NCI-H2227 (cell line): ENCODE results near the gene LAMA2.
A peak's percentile ranks its signal among the peaks of the same experiment; 100 is the strongest.

Experiments used
- DNase-seq: peaks from one replicate; lab custom pipeline; 2025; ENCODE audit not compliant: unreplicated experiment; lab: John Stamatoyannopoulos, UW

Gene LAMA2, protein sequence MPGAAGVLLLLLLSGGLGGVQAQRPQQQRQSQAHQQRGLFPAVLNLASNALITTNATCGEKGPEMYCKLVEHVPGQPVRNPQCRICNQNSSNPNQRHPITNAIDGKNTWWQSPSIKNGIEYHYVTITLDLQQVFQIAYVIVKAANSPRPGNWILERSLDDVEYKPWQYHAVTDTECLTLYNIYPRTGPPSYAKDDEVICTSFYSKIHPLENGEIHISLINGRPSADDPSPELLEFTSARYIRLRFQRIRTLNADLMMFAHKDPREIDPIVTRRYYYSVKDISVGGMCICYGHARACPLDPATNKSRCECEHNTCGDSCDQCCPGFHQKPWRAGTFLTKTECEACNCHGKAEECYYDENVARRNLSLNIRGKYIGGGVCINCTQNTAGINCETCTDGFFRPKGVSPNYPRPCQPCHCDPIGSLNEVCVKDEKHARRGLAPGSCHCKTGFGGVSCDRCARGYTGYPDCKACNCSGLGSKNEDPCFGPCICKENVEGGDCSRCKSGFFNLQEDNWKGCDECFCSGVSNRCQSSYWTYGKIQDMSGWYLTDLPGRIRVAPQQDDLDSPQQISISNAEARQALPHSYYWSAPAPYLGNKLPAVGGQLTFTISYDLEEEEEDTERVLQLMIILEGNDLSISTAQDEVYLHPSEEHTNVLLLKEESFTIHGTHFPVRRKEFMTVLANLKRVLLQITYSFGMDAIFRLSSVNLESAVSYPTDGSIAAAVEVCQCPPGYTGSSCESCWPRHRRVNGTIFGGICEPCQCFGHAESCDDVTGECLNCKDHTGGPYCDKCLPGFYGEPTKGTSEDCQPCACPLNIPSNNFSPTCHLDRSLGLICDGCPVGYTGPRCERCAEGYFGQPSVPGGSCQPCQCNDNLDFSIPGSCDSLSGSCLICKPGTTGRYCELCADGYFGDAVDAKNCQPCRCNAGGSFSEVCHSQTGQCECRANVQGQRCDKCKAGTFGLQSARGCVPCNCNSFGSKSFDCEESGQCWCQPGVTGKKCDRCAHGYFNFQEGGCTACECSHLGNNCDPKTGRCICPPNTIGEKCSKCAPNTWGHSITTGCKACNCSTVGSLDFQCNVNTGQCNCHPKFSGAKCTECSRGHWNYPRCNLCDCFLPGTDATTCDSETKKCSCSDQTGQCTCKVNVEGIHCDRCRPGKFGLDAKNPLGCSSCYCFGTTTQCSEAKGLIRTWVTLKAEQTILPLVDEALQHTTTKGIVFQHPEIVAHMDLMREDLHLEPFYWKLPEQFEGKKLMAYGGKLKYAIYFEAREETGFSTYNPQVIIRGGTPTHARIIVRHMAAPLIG (N-terminal part only)

DNA sequence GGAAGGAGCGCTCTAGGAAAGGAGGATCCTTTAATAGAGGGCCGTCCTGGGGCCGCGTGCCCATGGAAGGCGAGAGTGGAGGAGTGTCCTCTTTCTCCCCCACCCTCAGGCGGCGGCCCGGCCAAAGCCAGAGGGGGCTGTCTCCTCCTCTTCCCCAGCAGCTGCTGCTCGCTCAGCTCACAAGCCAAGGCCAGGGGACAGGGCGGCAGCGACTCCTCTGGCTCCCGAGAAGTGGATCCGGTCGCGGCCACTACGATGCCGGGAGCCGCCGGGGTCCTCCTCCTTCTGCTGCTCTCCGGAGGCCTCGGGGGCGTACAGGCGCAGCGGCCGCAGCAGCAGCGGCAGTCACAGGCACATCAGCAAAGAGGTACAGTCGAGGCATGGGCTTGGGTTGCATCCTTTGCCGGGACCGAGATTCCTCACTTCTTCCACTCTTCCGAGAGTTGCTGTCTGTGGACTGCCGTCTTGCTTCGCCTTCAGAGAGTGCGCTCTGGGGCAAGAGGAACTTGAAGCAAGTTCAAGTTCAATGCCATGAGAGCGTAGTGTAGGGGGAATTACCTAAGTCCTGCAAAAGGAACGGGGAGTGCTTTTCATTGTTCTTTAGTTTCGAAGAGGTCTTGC, at the start of gene LAMA2:
Gene LAMA2 (plus strand): TSS at position 148 of the 621 bp plus-strand sequence. CDS start 108 bp downstream, at position 256.
- peak; percentile 58 for DNase-seq

DNA sequence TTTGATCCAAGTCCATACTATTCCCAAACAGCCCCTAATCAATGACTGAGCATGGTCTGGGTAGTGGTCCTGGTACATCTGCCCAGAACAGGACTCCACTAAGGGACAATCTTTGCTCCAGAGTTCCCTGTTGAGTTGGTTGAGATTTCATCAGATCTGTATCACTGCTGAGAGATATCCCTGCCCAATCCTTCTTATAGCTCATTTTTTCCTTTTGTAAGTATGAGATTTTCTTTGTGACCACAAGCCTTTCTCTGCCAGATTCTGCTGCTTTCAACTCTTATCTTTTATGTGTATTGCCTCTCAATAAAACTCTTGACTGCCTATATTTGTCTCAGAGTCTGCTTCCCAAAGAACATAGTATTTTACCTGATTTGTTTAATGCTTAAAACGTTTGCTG, 46.2 kb upstream of the LAMA2 start:
- DNase-seq: no peak

DNA sequence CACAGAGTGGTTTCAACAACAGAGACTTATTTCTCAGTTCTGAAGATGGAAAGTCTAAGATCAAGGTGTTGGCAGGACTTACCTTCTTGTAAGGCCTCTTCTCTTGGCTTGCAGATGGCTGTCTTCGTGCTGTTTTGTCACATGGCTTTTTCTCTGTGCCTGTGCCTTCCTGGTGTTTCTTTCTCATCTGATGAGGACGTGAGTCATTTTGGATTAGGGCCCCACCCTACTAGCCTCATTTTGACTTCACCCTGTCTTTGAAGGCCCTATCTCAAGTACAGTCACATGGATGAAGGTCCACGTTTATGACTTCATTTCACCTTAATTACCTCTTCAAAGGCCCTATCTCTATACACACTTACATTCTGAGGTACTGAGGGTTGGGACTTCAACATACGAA, 41.4 kb upstream of the LAMA2 start:
- DNase-seq: no peak

DNA sequence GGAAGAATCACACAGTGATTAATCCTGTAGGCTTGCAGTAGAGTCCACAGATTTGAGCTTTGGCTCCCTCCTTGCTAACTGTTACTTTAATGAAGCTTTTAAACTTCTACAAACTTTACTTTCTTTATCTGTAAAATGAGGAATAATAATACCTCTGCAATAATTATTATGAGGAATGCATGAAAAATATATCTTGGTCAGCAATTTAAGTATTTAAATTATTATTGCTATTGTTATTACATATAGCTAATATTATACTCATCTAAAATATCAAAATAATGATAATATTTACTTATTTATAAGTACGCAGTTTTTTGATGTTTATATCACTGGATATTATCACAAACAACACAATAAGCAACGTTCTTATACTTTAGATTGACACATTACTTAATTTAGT, 38.3 kb upstream of the LAMA2 start:
- DNase-seq: no peak

DNA sequence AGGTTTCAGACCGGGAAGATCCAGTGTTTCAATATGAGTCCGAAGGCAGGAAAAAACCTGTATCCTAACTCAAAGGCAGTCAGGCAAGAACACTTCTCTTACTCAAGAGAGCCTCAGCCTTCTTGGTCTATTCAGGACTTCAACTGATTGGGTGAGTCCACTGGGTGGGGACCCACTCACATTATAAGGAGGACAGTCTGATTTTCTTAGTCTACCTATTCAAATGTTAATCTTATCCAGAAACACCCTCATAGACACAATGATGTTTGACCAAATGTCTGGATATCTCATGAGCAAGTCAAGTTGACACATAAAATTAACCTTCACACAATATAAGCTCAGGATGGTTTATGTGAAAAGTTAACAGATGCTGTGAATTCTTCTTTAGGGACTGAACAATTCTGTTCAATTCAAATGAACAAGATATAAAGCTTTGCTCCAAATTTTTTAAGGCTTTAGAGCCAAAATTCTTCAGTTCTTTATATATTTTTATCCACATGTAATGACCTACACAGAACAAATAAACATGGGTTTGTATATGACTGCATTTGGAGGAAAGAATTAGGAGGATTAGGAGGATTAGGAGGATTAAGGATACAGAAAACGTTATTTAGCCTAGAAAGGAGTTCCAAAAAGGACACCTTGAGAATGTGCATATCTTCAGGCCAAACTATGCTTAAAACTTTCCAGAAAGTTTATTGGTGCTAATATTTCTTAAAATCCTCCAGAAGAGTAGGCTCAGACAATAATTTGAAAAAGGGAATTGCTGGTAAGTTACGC, 35.3 kb upstream of the LAMA2 start:
- DNase-seq: no peak

DNA sequence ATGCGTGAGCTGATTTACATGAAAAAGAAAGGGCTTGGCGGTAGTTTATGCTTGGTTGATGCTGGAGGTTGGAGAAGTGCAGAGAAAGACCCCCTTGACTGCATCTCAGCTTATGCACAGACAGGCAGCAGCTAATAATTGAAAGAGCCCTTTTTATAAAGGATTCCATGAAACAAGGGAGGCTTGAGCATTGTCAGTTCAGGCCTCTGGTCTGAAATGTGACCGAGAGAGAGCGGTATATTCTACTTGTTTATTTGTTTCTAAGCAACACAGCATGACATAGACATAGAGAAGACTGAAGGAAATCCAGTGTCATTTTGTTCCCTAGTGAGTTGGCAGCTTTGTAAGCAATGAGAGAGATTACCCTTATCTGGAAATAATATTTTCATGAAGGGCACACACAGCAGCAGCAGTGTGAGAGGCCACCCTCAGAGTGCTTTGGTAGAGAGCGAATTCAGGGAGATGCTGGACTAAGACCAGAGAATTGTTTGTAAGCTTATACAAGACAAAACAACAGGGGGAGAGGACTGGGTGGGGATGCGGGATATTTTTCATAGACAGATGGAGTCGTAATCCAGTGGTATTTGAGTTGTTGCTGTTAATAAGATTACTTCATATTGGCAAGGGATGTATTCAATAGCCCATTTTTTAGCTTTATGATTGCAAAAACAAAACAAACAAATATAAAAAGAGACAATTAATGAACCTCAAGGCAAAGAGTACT, 34.6 kb upstream of the LAMA2 start:
- no peak for DNase-seq

DNA sequence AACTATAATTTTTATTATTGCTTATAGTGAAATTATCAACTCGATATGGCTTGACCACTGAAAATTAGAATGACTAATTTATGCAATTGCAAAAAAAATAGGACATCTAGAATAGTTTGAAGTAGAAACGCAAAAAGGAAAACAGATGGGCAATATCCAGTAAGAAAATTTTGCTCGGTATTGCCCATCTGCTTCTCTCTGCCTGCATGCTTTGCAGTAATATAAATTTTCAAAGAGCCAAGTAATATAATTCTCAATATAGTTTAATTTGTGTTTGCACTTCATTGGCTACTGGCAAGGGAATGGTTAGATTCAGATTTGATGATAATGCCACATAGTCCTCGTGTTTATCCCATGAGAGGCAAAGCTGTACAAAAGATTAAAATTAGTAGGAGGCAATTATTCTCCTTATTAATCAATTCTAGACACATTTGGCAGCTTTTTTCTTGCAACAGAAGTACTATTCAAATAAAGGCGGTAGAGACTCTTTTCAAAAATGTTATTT, 27.3 kb upstream of the LAMA2 start:
- DNase-seq: no peak

DNA sequence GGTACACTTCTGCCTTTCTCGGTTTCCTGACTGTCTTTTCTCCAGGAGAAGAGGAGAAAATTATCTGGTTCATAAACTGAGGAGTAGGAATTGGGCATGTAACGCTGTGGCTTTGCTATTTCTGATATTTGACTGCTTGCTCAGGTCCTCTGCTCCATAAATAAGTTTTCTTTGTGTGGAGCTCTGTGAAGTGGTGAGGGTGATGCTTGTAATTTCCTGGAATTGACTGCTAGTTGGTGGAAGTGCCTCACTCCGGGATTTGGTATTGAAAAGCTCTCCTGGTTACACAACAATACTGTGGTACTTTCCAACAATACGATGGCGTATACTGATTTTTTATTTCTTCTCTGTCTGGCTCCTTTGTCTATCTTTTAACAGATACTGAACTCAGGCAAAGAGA, 25.1 kb upstream of the LAMA2 start:
- DNase-seq: no peak

DNA sequence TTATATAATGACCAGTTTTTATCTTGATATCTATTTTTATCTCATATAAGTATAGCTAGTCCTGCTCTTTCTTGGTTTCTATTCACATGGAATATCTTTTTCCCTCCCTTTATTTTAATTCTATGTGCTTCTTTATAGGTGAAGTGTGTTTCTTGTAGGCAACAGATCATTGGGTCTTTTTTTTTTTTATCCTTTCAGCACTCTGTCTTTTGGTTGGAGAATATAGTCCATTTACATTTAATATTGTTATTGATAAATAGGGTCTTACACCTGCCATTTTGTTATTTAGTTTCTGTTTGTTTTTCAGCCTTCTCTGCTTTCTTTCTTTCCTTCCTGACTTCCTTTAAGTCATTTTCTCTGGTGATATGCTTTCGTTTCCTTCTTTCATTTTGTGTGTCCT, 22.2 kb upstream of the LAMA2 start:
- DNase-seq: no peak

DNA sequence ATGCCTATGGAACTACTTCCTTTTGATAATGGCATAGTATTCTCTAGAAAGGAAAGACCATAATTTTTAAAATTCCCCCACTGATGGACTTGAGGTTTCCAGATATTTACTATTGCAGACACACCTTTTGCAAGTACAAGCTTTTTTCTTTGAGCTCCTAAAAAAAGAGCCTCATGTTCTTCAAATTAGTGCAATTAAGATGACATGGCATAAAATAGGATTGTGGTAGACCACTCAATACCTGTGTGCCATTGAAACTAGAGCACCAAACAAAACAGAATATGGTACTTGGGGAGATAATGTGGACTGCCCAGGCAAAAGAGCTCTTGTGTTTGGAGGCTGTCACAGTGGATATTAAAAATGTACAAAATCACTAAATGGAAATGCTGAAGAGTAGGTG, 19.0 kb upstream of the LAMA2 start:
- no peak for DNase-seq

DNA sequence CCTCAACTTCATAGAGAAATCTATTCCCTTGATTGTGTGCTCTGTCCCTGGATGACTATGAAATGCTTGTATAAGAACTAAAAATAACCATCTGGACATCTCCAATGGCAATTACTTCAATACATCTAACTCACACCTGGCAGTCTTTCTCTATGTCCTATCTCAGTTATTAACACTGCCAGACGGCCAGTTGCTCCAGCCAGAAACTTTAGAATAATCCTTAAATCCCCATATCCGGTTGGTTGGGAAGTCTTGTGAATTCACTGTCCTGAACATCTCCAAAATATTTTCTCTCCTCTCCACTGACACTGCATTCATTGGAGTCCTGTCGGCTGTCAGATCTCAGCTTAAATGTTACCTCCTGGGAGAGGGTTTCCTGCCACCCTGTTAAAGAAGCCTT, 12.2 kb upstream of the LAMA2 start:
- DNase-seq: no peak

DNA sequence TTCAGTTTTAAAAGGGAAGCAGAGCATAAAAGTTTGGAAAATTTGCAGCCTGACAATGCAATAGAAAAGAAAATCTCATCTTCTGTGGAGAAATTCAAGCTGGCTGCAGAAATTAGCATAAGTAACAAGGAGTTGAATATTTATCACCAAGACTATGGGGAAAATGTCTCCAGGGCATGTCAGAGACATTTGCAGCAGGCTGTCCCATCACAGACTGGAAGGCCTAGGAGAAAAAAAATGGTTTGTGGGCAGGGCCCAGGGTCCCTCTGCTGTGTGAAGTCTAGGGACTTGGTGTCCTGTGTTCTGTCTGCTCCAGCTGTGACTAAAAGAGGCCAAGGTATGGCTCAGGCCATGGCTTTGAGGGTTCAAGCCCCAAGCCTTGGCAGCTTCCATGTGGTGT, 8.1 kb upstream of the LAMA2 start:
- no peak for DNase-seq

DNA sequence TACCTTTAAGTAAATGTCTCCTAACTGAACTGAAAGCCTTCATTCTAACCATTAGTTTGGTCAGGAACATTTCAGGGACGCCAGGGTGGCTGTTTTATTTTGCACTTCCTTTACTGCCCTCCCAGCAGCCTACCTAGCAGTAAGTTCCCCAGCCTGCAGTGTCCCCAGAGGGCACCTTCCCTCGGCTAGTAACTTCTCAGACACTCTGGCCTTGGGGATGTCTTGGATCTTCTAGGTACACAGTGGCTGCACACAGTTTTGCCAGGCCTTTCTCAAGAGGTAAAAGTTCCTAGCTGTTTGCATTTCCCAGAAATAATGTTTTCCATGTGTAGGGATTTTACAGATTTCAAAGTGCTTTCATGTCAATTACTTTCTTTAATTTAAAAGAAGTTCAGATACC, 378 bp upstream of the LAMA2 start:
- no peak for DNase-seq

DNA sequence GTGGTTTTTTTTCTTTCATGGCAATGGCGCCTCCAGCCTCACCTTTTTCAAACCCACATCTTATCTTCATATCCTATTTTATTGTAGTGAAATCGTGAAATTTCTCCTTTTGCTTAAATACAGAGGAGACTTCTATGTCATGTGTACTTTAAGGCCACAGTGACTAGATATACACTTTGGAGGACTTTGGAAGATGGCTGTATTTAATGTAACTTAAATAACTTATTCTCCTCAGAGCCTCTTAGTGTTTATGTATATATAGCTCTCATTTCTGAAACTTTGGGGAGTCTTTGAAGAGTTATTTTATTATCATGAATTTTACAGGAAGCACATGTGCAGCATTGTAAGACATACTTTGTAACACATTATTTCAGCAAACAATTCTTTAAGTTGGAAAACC, 968 bp downstream of the LAMA2 start:
- no peak for DNase-seq

DNA sequence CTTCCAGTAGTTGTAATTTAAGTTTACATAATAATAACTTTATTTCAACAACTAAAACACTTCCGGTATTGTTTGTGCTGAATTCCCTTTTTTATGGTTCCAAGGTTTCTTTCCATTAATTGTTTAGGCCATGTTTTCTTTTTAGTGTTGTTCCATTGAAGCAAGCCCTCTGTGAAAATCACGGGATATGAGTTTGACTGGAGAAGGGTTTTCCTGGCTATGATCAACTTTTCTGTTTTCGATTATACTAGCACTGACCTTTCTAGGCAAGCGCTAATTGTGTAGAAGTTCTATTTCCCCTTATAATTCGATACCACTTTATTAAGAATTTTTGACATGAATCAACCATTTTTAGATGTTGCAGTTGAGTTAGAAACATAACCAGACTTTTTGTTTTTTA, 2.4 kb downstream of the LAMA2 start:
- DNase-seq: no peak

DNA sequence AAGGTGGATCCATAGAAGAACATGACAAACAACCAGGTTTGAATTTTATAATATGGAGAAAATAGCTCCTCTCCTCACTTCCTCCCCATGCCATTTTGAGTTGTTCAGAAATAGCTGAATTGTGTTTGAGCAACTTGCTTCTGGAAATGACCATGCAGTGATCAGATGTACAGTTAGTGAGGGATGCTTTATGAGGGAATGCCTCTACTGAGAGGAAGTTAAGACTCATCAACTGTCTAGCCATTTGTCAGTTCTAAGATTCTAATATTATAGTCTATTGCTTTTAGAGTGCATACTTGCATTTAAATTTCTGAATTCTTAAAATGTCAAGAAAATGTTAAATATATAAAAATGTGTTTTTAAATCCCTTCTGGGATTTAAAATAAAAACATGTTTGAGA, 3.8 kb downstream of the LAMA2 start:
- no peak for DNase-seq

DNA sequence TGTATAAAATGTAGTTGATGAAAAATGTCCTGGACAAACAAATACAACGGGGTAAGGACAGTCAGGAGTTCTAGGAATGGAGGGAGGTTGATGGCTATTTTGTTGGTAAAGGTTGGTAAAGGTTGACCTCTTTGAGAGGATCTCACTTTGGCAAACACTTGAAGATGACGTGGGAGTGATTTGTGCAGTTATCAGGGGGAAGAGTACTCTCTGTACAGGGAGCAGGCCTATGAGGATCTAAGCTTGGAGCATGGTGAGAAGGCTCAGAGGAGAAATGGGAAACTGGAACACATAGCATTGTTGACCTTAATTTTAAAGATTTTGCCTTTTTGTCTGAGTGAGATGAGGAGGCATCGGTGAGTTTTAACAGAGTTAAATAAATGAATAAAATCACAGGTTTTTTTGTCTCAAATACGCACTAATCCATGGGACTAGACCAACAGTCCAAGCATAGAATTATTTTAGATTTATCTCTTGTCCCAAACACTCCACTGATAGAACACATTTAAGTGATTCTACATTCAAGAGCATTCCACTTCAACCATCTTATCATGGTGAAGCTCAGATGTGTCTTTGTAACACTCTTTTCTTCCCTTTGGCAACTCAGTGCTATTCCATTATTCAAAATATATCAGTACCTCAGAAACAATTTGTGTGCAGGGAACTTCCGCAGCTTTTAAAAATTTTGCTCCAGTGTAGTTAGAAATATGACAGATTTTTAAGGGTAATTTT, 5.7 kb downstream of the LAMA2 start:
- no peak for DNase-seq

DNA sequence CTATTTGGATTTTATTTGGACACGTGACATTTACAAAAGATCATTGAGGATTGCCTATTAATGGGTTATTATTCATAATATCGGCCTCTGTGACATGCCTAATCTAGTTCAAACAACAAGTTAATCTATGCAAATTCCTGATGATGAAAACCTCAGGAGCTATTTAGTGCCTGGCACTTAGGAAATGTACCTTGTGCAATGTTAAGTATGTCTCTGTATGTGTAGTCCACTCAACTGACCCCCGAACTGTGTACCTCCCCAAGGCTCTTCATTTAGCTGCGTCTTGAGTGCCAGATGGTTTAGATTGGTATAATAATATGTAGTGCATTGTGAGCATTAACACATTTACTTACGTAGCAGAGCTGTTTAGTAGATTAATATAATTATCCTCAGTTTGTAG, 6.9 kb downstream of the LAMA2 start:
- no peak for DNase-seq

DNA sequence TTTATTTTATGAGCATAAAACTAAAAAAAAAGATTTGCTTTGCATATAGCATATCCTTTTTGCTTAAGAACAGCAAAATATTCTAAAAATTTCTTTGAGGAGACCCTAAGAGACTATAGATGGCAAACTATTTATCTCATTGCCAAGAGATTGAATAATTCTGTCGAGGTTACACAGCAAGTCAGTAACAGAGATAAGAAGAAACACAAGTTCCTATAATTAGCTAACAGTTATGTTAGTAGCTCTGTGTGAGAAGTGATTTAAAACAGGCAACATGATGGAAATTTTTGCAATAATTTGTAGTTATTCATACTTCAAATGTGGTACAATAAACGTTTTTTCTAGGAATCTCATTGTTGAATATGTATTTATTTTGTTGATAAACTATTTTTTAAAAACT, 9.1 kb downstream of the LAMA2 start:
- no peak for DNase-seq
